Panc1 (cell line): ENCODE data around the gene MED13L. TPM values are rescaled to one million over a fixed set of nuclear protein-coding genes. Genes with fewer than 3 reads are reported as not detected.
A peak's percentile ranks its signal among the peaks of the same experiment; 100 is the strongest.

Source experiments
- ATAC-seq: fragments of 200-7000 bp; cut with Tn5 transposase; 2 replicates; pipeline ENCODE4 v1.9.1; 2020; ENCODE audit warnings: mild to moderate bottlenecking, moderate library complexity
- BruUV-seq: library from RNA; stranded (reverse); fragments of 400-500 nt; replicated peaks from 2 replicates; lab custom pipeline; 2021; lab: Mats Ljungman, UMichigan
- CTCF ChIA-PET: fragments of 300-600 bp; sonication (Branson Sonifier 250); formaldehyde crosslinking; loops from one replicate; lab custom pipeline; 2022; ENCODE audit warnings: antibody characterized with exemption; lab: Charles Lee
- POLR2A ChIA-PET: fragments of 300-600 bp; sonication (Branson Sonifier 250); formaldehyde crosslinking; loops from one replicate; lab custom pipeline; 2022; ENCODE audit warnings: antibody characterized with exemption; lab: Charles Lee
- DNase-seq: peaks from one replicate; pipeline ENCODE4 v3.0.0-alpha.2; 2010; ENCODE audit warnings: low read depth, low spot score
- H3K27ac ChIP-seq: 2 replicates; pipeline ENCODE4 v1.5.1; 2011; ENCODE audit warnings: mild to moderate bottlenecking, low read length, inconsistent platforms
- H3K27me3 ChIP-seq: fragments of 200-500 bp; sonication (Bioruptor generic); 2 replicates; pipeline ENCODE4 v1.6.0; 2014; ENCODE audit warnings: low read length, inconsistent platforms; ENCODE audit not compliant: control insufficient read depth, insufficient read depth
- H3K36me3 ChIP-seq: fragments of 200-500 bp; sonication (Bioruptor generic); 2 replicates; pipeline ENCODE4 v1.5.1; 2014; ENCODE audit warnings: inconsistent platforms, mild to moderate bottlenecking, low read length, moderate library complexity; ENCODE audit not compliant: control insufficient read depth, insufficient read depth
- H3K4me1 ChIP-seq: 2 replicates; pipeline ENCODE4 v1.5.1; 2011; ENCODE audit warnings: inconsistent platforms, mild to moderate bottlenecking, low read length, moderate library complexity; ENCODE audit not compliant: control insufficient read depth, insufficient read depth
- H3K4me3 ChIP-seq, 2 experiments: 2 replicates each; pipeline ENCODE4 v1.5.1; 2011 to 2012; ENCODE audit warnings: low read depth in 2 of 2, low read length in 2 of 2, mild to moderate bottlenecking in 2 of 2, inconsistent platforms in 1 of 2, moderate library complexity in 1 of 2
- H3K9me3 ChIP-seq: fragments of 200-500 bp; sonication (Bioruptor generic); 2 replicates; pipeline ENCODE4 v1.5.1; 2014; ENCODE audit warnings: low read depth, mild to moderate bottlenecking, inconsistent platforms, low read length, moderate library complexity; ENCODE audit not compliant: control insufficient read depth, insufficient read depth
- POLR2AphosphoS5 ChIP-seq: IDR thresholded peaks from 2 replicates; pipeline ENCODE4 v1.6.1; 2012; ENCODE audit warnings: mild to moderate bottlenecking, low read depth, low read length, moderate library complexity
- SIN3A ChIP-seq: IDR thresholded peaks from 2 replicates; pipeline ENCODE4 v1.6.1; 2012; ENCODE audit warnings: low read depth, mild to moderate bottlenecking, low read length, moderate library complexity, borderline replicate concordance; ENCODE audit not compliant: insufficient read depth
- TCF7L2 ChIP-seq: IDR thresholded peaks from 2 replicates; pipeline ENCODE4 v1.6.1; 2011; ENCODE audit warnings: mild to moderate bottlenecking, low read depth, low read length, inconsistent platforms
- in situ Hi-C: cut with HindIII; loops from 2 replicates; pipeline ENCODE4 v1.10.0; 2016; ENCODE audit warnings: low sequenced_read_pairs, low pct_unique_long_range_greater_than_20kb
- intact Hi-C: fragments of 100-400 bp; cut with micrococcal nuclease; formaldehyde crosslinking; loops from one replicate; pipeline ENCODE4 v1.10.0; 2022; ENCODE audit not compliant: unreplicated experiment
- total RNA-seq: library from RNA; stranded (reverse); gene quantifications from one replicate; pipeline ENCODE4 v1.2.1, GENCODE V29; 2021; ENCODE audit not compliant: unreplicated experiment
- TF ChIP-seq, protein P1 (sequence below): fragments of 450-650 bp; IDR thresholded peaks from 2 replicates; pipeline ENCODE4 v1.5.1; 2017; ENCODE audit warnings: mild to moderate bottlenecking
- TF ChIP-seq, protein P2 (sequence below), 2 experiments: IDR thresholded peaks; 2 replicates each; pipeline ENCODE4 v1.6.1; 2011 to 2012; ENCODE audit warnings: low read depth in 2 of 2, control low read depth in 1 of 2, low read length in 1 of 2, mild to moderate bottlenecking in 1 of 2, moderate library complexity in 1 of 2; ENCODE audit not compliant: insufficient read depth in 1 of 2

Gene MED13L
- total RNA-seq, 1 experiment from 2014 or later, result 170 TPM

DNA sequence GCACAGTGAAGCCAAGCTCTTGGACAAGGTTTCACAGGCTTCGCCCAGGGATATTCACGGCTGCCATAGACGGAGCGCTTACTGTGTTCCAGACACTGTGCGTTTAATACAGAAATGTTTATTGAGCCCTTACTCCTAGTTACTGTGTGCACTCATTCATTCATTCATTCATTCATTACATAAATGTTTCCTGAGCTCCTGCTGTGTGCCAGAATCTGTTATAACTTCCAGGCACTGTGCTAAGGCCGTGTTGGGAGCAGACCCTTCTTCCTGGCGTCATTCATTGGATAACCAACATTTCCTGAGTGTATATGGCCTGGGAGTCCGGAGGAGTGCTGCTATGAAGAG lies 760 bp upstream of the MED13L start:
- ATAC-seq (peak; percentile 27), DNase-seq (no peak)
- no peaks in the 10 kb centered on the region for H3K27me3 ChIP-seq
- TF ChIP-seq TCF7L2 (no peak), POLR2AphosphoS5 (no peak), SIN3A (no peak)
- TF ChIP-seq, protein P1, sequence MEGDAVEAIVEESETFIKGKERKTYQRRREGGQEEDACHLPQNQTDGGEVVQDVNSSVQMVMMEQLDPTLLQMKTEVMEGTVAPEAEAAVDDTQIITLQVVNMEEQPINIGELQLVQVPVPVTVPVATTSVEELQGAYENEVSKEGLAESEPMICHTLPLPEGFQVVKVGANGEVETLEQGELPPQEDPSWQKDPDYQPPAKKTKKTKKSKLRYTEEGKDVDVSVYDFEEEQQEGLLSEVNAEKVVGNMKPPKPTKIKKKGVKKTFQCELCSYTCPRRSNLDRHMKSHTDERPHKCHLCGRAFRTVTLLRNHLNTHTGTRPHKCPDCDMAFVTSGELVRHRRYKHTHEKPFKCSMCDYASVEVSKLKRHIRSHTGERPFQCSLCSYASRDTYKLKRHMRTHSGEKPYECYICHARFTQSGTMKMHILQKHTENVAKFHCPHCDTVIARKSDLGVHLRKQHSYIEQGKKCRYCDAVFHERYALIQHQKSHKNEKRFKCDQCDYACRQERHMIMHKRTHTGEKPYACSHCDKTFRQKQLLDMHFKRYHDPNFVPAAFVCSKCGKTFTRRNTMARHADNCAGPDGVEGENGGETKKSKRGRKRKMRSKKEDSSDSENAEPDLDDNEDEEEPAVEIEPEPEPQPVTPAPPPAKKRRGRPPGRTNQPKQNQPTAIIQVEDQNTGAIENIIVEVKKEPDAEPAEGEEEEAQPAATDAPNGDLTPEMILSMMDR, result no peak
- TF ChIP-seq, protein P2, sequence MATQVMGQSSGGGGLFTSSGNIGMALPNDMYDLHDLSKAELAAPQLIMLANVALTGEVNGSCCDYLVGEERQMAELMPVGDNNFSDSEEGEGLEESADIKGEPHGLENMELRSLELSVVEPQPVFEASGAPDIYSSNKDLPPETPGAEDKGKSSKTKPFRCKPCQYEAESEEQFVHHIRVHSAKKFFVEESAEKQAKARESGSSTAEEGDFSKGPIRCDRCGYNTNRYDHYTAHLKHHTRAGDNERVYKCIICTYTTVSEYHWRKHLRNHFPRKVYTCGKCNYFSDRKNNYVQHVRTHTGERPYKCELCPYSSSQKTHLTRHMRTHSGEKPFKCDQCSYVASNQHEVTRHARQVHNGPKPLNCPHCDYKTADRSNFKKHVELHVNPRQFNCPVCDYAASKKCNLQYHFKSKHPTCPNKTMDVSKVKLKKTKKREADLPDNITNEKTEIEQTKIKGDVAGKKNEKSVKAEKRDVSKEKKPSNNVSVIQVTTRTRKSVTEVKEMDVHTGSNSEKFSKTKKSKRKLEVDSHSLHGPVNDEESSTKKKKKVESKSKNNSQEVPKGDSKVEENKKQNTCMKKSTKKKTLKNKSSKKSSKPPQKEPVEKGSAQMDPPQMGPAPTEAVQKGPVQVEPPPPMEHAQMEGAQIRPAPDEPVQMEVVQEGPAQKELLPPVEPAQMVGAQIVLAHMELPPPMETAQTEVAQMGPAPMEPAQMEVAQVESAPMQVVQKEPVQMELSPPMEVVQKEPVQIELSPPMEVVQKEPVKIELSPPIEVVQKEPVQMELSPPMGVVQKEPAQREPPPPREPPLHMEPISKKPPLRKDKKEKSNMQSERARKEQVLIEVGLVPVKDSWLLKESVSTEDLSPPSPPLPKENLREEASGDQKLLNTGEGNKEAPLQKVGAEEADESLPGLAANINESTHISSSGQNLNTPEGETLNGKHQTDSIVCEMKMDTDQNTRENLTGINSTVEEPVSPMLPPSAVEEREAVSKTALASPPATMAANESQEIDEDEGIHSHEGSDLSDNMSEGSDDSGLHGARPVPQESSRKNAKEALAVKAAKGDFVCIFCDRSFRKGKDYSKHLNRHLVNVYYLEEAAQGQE (IDR thresholded peaks at IDR 0.05; ENCODE audit: insufficient read depth in 1 of 2, low read depth in 2 of 2, low read length in 1 of 2), result no peak
- H3K36me3 ChIP-seq, result no peaks in the 10 kb centered on the region; the same call in none of the 2 replicates
- POLR2A ChIA-PET, result interaction anchor here (0.5 to 0.6 kb wide), 2 partner anchors 27 to 53 kb away, joined by 3 read pairs; no protein-coding TSS in a partner anchor
- BruUV-seq, result no TSS peak
- H3K9me3 ChIP-seq, result no peaks in the 10 kb centered on the region
- peaks cover 54% of the 10 kb centered on the region for H3K4me1 ChIP-seq
- CTCF ChIA-PET, result interaction anchor here (0.6 to 0.7 kb wide), 2 partner anchors 329 to 363 kb away, joined by 3 to 8 read pairs; no protein-coding TSS in a partner anchor
- in situ Hi-C loops (no loop called here), intact Hi-C loops (loop anchor here (2.0 to 10.0 kb wide), 5 partner anchors 149 to 407 kb away; no protein-coding TSS in a partner anchor)
- peak overlapping the region; percentile 98 for H3K27ac ChIP-seq
- H3K4me3 ChIP-seq, result peak overlapping the region; percentile 43 to 58

DNA sequence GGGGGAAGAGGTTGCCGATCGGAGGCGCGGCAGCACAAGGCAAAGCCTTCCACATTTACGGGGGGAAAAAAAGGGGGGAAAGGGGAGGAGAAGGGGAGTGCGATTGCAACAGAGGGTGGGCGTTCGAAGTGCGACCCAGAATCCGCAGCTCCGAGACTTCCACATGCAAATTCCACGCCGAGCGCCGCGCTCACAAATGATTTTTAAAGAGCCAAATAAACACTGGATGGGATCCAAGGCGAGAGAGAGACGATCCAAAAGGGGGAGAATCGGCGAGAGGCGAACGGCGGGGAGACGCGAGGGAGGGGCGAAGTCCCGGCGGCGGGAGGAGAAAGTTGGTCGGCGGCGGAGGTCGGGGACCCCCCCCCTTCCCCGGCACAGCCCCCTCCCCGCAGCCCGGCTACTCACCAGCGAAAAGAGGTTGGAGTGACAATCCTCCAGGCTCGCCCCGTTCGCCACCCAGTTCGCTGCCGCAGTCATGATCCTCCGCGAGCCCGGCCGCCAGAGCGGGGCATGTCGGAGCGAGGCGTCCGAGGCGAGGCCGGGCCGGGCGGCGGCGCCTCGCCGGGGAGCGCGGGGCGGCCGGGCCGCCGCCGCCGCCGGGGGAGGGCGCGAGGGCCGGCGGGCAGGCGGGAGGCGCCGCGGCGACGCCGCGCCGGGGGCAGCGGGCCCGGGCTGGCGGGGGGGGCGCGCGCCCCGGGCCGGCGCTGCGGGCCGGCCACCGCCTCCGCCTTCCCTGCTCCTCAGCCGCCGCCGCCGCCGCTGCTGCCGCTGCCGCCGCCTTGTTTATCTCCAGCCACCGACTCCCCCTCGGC lies 634 bp downstream of the MED13L start:
- Histone ChIP-seq H3K27me3 (no peaks in the 10 kb centered on the region), H3K4me1 (peaks cover 48% of the 10 kb centered on the region), H3K4me3 (peak overlapping the region; percentile 66 to 75), H3K36me3 (no peaks in the 10 kb centered on the region; the same call in none of the 2 replicates), H3K9me3 (no peaks in the 10 kb centered on the region), H3K27ac (peak overlapping the region; percentile 93)
- intact Hi-C loops (loop anchor here (5.0 to 10.0 kb wide), 4 partner anchors 250 to 408 kb away; no protein-coding TSS in a partner anchor), in situ Hi-C loops (no loop called here)
- BruUV-seq, result no TSS peak
- CTCF ChIA-PET, result interaction anchor here (0.6 to 0.9 kb wide), 5 partner anchors 9 to 262 kb away, joined by 3 to 12 read pairs (median 3); no protein-coding TSS in a partner anchor
- TF ChIP-seq, protein P2 (IDR thresholded peaks at IDR 0.05; ENCODE audit: insufficient read depth in 1 of 2, low read depth in 2 of 2, low read length in 1 of 2), result no peak
- TF ChIP-seq SIN3A (0 out of 2 replicates have a peak, but pooled peaks have one; percentile 9), TCF7L2 (no peak), POLR2AphosphoS5 (0 out of 2 replicates have a peak, but pooled peaks have one; percentile 44)
- TF ChIP-seq, protein P1, result no peak
- peak; percentile 32 for ATAC-seq
- DNase-seq, result no peak
- POLR2A ChIA-PET, result interaction anchor here (0.6 kb wide), 3 partner anchors 150 to 321 kb away, joined by 3 to 7 read pairs (median 5); no protein-coding TSS in a partner anchor
